ENCODE results near the gene EPGN.

EPGN gene

GRCh38 chr4:74334636-74335035 is 26.4 kb downstream of the EPGN start:
- Histone ChIP-seq H3K27me3 (ENCODE audit: insufficient read depth, poor library complexity, severe bottlenecking) (no peaks in the 10 kb centered on the region), H3K4me3 (replicated peaks; ENCODE audit: insufficient read depth, low read length) (no peak overlapping the region), H3K27ac (replicated peaks) (no peak overlapping the region)
- no peak for DNase-seq (ENCODE audit: low read depth in 1 of 2, low spot score in 1 of 2)
- TF ChIP-seq CTCF (IDR thresholded peaks at IDR 0.05; ENCODE audit: insufficient read depth, low read length) (no peak), SPI1 (IDR thresholded peaks at IDR 0.05; ENCODE audit: borderline replicate concordance, low read depth) (no peak), REST (IDR thresholded peaks at IDR 0.05; ENCODE audit: insufficient replicate concordance, low read depth) (no peak)

- H3K4me3 ChIP-seq (replicated peaks; ENCODE audit: insufficient read depth, low read length): no peak overlapping the region
- DNase-seq (ENCODE audit: low read depth in 1 of 2, low spot score in 1 of 2): peak in 1 of 2 experiments; percentile 28
- TF ChIP-seq GABPA (IDR thresholded peaks at IDR 0.05; ENCODE audit: low read depth) (no peak), SPI1 (IDR thresholded peaks at IDR 0.05; ENCODE audit: borderline replicate concordance, low read depth) (no peak), POLR2AphosphoS5 (IDR thresholded peaks at IDR 0.05; ENCODE audit: low read depth) (no peak), CTCF (IDR thresholded peaks at IDR 0.05; ENCODE audit: insufficient read depth, low read length) (no peak), REST (IDR thresholded peaks at IDR 0.05; ENCODE audit: insufficient replicate concordance, low read depth) (no peak)
- H3K27me3 ChIP-seq (ENCODE audit: insufficient read depth, poor library complexity, severe bottlenecking): no peaks in the 10 kb centered on the region
- H3K27ac ChIP-seq (replicated peaks): no peak overlapping the region
Measured at GRCh38 chr4:74335341-74336021, 27.2 kb downstream of the EPGN start.

GRCh38 chr4:74338792-74339333 is 30.6 kb downstream of the EPGN start:
- peak; percentile 43 to 50 for DNase-seq (ENCODE audit: low read depth in 1 of 2, low spot score in 1 of 2)
- TF ChIP-seq REST (IDR thresholded peaks at IDR 0.05; ENCODE audit: insufficient replicate concordance, low read depth): no peak

More at GRCh38 chr4:74338792-74339333, 30.6 kb downstream of the EPGN start:
- Histone ChIP-seq H3K27ac (replicated peaks) (no peak overlapping the region), H3K27me3 (ENCODE audit: insufficient read depth, poor library complexity, severe bottlenecking) (no peaks in the 10 kb centered on the region), H3K4me3 (replicated peaks; ENCODE audit: insufficient read depth, low read length) (no peak overlapping the region)
